Rectal smooth muscle tissue (tissue), 1 donor: ENCODE results near the gene NPY2R.

Experiments used
- H3K27ac ChIP-seq: one replicate; pipeline ENCODE4 v1.7.0; 2013; ENCODE audit warnings: low read depth, low read length, inconsistent platforms
- H3K27me3 ChIP-seq: one replicate; pipeline ENCODE4 v1.7.0; 2013; ENCODE audit warnings: low read length; ENCODE audit not compliant: control insufficient read depth, insufficient read depth
- H3K36me3 ChIP-seq: one replicate; pipeline ENCODE4 v1.7.0; 2013; ENCODE audit warnings: low read length; ENCODE audit not compliant: control insufficient read depth, insufficient read depth
- H3K4me1 ChIP-seq: one replicate; pipeline ENCODE4 v1.7.0; 2013; ENCODE audit warnings: low read length; ENCODE audit not compliant: control insufficient read depth, insufficient read depth
- H3K4me3 ChIP-seq: one replicate; pipeline ENCODE4 v1.7.0; 2013; ENCODE audit warnings: low read length
- H3K9ac ChIP-seq: one replicate; pipeline ENCODE4 v1.7.0; 2013; ENCODE audit warnings: low read length

The NPY2R gene

DNA sequence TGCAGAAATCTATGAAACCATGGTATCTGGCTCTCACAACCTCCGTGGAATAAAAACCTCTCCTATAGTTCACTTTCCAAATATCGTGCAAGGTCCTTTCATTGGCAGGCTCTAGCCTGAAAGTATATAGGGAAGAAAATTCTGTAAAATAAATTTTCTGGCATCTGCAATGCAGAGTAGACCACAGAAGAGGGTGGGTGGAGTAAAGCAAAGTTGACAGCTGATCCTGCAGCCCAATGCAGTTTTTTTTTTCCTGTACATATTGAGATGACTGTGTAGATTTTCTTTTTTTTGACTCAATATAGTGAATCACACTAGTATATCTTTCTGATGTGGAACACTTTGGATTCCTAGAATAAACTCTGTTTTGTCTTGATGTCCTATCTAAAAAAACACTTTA, 56.7 kb downstream of the NPY2R start:
- H3K27me3 ChIP-seq, result no peaks in the 10 kb centered on the region
- no peak overlapping the region for H3K9ac ChIP-seq
- no peaks in the 10 kb centered on the region for H3K4me1 ChIP-seq
- H3K36me3 ChIP-seq, result no peaks in the 10 kb centered on the region
- no peak overlapping the region for H3K27ac ChIP-seq
- H3K4me3 ChIP-seq, result no peak overlapping the region
